ENCODE data around the gene UTP15. TPM values are rescaled to one million over a fixed set of nuclear protein-coding genes. Genes with fewer than 3 reads are reported as not detected.

The UTP15 gene
- total and polyA plus RNA-seq, 2 donors (not counting 3 experiments of a cell fraction or from before 2014, with no cell fraction given), result 11.7 to 25.2 TPM

GRCh38 chr5:73599380-73599779 lies 33.8 kb downstream of the UTP15 start:
- Histone ChIP-seq H3K9me3 (replicated peaks; ENCODE audit: control insufficient read depth, insufficient read depth, low read length) (no peaks in the 10 kb centered on the region), H3K4me3 (replicated peaks in 1 of 3; ENCODE audit: insufficient read depth in 1 of 3, low read depth in 1 of 3, low read length in 3 of 3) (no peak overlapping the region), H3K27ac (ENCODE audit: insufficient read depth, low read depth, low read length) (no peak overlapping the region), H3K4me1 (ENCODE audit: control insufficient read depth, extremely low read depth, insufficient read depth, low read length) (peaks cover 13% of the 10 kb centered on the region), H3K4me2 (ENCODE audit: insufficient read depth, low read length) (no peak overlapping the region), H4K20me1 (replicated peaks; ENCODE audit: control insufficient read depth, extremely low read depth, insufficient read depth, low read length) (no peaks in the 10 kb centered on the region), H3K79me2 (ENCODE audit: control insufficient read depth, insufficient read depth, low read length) (no peaks in the 10 kb centered on the region), H3K9ac (replicated peaks; ENCODE audit: extremely low read depth, insufficient read depth, low read length) (no peak overlapping the region), H3K9me1 (replicated peaks; ENCODE audit: control insufficient read depth, extremely low read depth, insufficient read depth, low read length) (no peaks in the 10 kb centered on the region), H3K36me3 (ENCODE audit: control insufficient read depth in 2 of 2, extremely low read depth in 1 of 2, insufficient read depth in 2 of 2, low read length in 2 of 2) (no peaks in the 10 kb centered on the region), H2AFZ (ENCODE audit: low read depth, low read length) (no peak overlapping the region), H3K27me3 (ENCODE audit: control insufficient read depth in 2 of 2, insufficient read depth in 2 of 2, low read length in 2 of 2) (no peaks in the 10 kb centered on the region)
- TF ChIP-seq EZH2 (IDR thresholded peaks at IDR 0.05; ENCODE audit: borderline replicate concordance, low read depth, low read length, severe bottlenecking) (no peak), POLR2A (IDR thresholded peaks at IDR 0.05; ENCODE audit: low read depth, low read length) (no peak), CTCF (IDR thresholded peaks at IDR 0.05; ENCODE audit: extremely low read depth in 1 of 2, insufficient read depth in 1 of 2, low read depth in 1 of 2, low read length in 2 of 2) (no peak), MAX (IDR thresholded peaks at IDR 0.05; ENCODE audit: insufficient read depth, insufficient read length) (no peak), MYC (IDR thresholded peaks at IDR 0.05; ENCODE audit: low read depth, low read length) (no peak), POLR2AphosphoS5 (IDR thresholded peaks at IDR 0.05; ENCODE audit: insufficient read depth, low read depth, low read length) (no peak), FOS (IDR thresholded peaks at IDR 0.05; ENCODE audit: borderline replicate concordance, insufficient read depth, low read length) (no peak), JUN (IDR thresholded peaks at IDR 0.05; ENCODE audit: borderline replicate concordance, insufficient read depth, insufficient read length, low read depth) (no peak), GATA2 (IDR thresholded peaks at IDR 0.05; ENCODE audit: insufficient read depth, insufficient read length, low read depth, low read length) (no peak)
- dilution Hi-C loops (cut with MboI; ENCODE audit: extremely low pct_ligation_motif_present, low sequenced_read_pairs) (no loop called here), intact Hi-C loops (cut with micrococcal nuclease) (loop anchor here (10.0 kb wide), 1 partner anchor 255 kb away; no protein-coding TSS in a partner anchor)
- CTCF ChIA-PET, result no interaction called here
- POLR2A ChIA-PET, result no interaction called here
- no peak for DNase-seq (ENCODE audit: low read depth, low spot score)
- FAIRE-seq, result no peak
- no TSS peak for BruUV-seq (replicated peaks)

All from endothelial cell of umbilical vein (primary cell).